Activated naive CD8-positive, alpha-beta T cell treated with anti-CD3 and anti-CD28 coated beads, Interleukin-2, amount 50 U/mL, for 16 hours (primary cell): Measurements from ENCODE around the gene ADORA1.

Source experiments
- DNase-seq: peaks from one replicate; pipeline ENCODE4 v3.0.0-alpha.2; 2020; ENCODE audit warnings: low read depth, low spot score

Gene ADORA1

GRCh38 chr1:203140743-203141520, 13.4 kb downstream of the ADORA1 start:
- DNase-seq = no peak

- DNase-seq = no peak
Observed at GRCh38 chr1:203142124-203142523, 14.6 kb downstream of the ADORA1 start.

- no peak for DNase-seq
Observed at GRCh38 chr1:203142684-203143408, 15.3 kb downstream of the ADORA1 start.

GRCh38 chr1:203143641-203144040, 16.1 kb downstream of the ADORA1 start:
- DNase-seq = no peak

GRCh38 chr1:203144661-203145060, 17.1 kb downstream of the ADORA1 start:
- DNase-seq = no peak

GRCh38 chr1:203145321-203146041, 18.0 kb downstream of the ADORA1 start:
- DNase-seq = no peak

- no peak for DNase-seq
Observed at GRCh38 chr1:203146042-203146369, 18.5 kb downstream of the ADORA1 start.

- no peak for DNase-seq
Observed at GRCh38 chr1:203146537-203146936, 19.0 kb downstream of the ADORA1 start.

GRCh38 chr1:203147376-203147775, 19.9 kb downstream of the ADORA1 start:
- no peak for DNase-seq

- DNase-seq = no peak
Observed at GRCh38 chr1:203148127-203148526, 20.6 kb downstream of the ADORA1 start.

- no peak for DNase-seq
Observed at GRCh38 chr1:203148579-203148978, 21.1 kb downstream of the ADORA1 start.

- no peak for DNase-seq
Observed at GRCh38 chr1:203149188-203149840, 21.8 kb downstream of the ADORA1 start.

GRCh38 chr1:203150511-203151297, 23.2 kb downstream of the ADORA1 start:
- no peak for DNase-seq

GRCh38 chr1:203151362-203152157, 24.0 kb downstream of the ADORA1 start:
- no peak for DNase-seq

GRCh38 chr1:203152158-203153034, 24.9 kb downstream of the ADORA1 start:
- DNase-seq = no peak

GRCh38 chr1:203153051-203153988, 25.8 kb downstream of the ADORA1 start:
- DNase-seq = no peak

GRCh38 chr1:203153989-203154821, 26.7 kb downstream of the ADORA1 start:
- no peak for DNase-seq
